GM19468 (cell line): ENCODE data around the gene TSHB.
"Not testable (repeated sequence)": the region's sequence is repeated elsewhere in the genome, so short reads cannot be mapped to it uniquely, and the experiment has no call there.

Source experiments
- ATAC-seq: cut with Tn5 transposase; IDR thresholded peaks from one replicate; pipeline ENCODE4 v1.9.1; 2021; ENCODE audit warnings: mild to moderate bottlenecking, moderate library complexity, moderate number of reproducible peaks; ENCODE audit not compliant: unreplicated experiment; ENCODE audit errors: extremely low read depth

Gene TSHB

DNA sequence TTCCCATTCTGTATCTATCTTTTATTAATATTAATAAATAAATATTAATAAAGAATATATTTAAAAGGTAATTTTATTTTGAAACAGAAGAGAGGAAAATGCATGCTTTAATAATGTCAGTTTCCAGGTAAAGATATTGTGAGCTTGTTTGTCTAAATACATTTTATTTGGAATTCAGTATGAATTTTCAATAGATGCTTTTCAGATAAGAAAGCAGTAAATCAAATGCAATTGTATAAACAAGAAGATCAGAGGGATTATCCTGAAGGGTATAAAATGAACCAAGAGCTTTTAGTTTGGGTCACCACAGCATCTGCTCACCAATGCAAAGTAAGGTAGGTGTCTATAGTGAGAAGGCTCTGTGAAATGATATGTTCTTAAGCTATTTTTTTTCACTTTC, at the start of gene TSHB:
Gene TSHB (plus strand): TSS at position 301 of the 400 bp plus-strand sequence. CDS start 3,537 bp downstream, outside the sequence.
- no peak for ATAC-seq

DNA sequence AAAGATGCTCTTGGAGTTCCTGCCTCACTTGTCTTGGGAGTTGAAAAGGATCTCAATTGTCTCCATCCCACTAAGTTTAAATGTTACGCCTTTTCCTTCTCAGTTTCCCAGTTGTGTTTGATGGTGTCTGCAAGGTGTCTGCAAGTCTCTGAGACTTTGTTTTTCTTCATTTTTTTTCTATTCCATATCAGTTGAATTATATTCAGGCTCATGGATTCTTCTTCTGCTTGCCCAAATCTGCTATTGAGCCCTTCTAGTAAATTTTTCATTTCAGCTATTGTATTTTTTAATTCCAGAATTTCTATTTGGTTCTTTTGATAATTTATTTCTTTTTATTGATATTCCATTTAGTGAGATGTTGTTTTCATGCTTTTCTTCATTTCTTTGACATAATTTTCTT, 47.4 kb upstream of the TSHB start:
- ATAC-seq = no peak

DNA sequence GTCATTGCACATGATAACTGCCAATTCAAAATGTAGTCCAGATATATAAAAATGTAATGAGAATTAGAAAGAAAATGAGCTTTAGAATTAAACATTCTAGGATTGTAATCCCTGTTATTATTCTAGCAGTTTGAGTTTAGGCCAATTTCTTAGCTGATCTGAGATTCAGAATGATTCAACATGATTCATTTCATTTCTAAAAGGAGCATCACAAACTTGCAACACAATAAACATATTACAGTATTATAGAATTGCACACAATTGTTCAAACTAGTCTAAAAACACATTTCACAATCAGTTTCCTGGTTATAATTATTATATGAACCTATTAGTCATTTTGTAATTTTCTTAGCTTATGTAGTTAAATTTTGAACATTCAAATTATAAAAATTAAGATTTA, 43.3 kb upstream of the TSHB start:
- no peak for ATAC-seq

DNA sequence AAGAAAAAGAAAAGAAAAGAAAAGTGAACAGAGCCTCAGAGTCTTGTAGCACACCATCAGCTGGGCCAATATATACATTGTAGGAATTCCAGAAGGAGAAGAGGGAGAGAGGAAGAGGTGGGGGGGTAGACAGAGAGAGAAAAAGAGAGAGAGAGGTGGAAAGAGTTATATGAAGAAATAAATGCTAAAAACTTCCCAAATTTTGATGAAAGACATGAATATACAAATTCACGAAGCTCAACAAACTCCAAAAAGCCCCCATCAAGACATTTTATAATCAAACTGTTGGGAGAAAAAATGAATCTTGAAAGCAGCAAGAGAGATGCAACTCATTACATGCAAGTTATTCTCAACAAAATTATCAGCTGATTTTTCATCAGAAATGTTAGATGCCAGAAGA, 41.5 kb upstream of the TSHB start:
- ATAC-seq = no peak

DNA sequence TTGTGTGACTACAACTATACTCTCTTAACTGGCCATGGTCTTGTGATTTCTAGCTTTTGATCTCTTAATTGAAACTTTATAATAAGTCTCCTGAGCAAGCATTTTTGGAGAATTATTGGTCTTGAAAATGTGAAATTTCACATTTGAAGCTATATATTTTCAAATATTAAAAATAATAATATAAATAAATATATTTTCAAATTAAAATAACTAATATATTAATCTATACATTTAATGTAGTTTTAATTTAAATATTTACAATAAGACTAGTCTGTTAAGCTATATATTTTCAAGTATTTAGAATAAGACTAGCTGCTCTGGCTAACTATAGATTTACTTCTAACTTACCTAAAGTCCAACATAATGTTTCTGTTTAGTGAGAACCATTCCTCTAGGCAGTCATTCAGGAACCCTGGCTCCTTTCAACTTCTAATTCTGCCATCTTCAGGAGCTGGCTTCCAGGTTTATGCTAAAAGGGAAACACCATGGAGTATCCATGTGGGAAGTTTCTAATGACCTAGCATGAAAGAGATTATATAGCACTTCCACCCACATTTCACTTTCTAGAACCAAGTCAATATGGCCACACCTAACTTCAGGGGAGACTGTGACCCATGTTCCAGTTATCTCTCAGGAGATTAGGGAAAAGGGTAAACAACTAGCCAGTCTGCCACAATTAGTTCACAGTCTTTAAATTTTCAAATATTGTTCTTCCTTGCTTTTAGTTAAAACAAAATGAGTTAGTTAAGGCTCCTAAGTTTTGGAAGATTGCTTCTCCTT, 31.9 kb upstream of the TSHB start:
- no peak for ATAC-seq

DNA sequence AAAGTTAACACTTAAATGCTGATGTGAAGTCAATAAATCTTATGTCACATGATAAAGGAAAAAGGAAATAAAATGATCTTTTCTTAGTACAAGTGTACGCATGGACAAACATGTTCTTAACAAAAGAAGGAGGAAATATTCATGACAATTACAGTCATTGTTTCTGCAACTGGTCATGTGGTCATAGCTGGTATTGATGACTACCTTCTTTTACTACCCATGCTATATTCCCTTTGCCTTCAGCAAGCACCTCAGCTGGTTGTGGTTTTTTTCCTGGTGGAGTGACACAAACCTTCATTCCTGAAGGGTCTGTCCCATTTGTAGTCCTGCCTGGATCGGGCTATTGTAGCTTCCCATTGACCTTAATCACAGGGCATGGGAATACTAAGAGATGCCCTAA, 23.4 kb upstream of the TSHB start:
- no peak for ATAC-seq

DNA sequence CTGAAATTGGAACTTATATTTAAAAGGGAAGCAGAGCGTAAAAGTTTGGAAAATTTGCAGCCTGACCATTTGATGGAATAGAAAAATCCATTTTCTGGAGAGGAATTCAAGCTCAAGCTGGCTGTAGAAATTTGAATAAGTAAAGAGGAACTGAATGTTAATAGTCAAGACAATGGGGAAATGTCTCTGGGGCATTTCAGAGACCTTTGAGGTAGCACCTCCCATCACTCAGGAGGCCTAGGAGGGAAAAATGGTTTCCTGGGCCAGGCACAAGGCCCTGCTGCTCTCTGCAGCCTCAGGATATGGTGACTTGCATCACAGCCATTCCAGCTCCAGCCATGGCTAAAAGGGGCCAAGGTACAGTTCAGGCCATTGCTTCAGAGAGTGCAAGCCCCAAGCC, 17.6 kb upstream of the TSHB start:
- no peak for ATAC-seq

DNA sequence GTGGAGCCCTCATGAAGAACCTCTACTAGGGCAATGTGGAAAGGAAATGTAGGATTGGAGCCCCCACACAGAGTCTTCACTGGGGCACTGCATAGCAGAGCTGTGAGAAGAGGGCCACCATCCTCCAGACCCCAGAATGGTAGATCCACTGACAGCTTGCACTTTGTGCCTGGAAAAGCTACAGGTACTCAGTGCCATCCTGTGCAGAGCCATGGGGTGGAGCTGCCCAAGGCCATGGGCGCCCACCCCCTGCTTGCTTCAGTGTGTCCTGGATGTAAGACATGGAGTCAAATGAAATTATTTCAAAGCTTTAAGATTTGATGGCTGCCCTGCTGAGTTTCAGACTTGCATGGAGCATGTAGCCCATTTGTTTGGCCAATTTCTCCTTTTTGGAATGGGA, 17.2 kb upstream of the TSHB start:
- no peak for ATAC-seq

DNA sequence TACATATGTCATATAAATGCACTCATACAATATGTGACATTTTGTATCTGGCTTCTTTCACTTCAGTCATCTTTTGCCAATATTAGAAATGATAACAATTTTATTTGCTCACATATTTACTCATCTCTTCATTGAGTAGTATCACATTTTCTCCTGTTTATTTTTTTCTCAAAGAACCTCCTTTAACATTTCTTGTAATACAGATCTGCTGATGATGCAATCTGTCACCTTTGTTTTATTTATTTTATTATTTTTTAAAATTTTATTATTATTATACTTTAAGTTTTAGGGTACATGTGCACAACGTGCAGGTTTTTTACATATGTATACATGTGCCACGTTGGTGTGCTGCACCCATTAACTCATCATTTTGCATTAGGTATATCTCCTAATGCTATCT, 15.8 kb upstream of the TSHB start:
- no peak for ATAC-seq

DNA sequence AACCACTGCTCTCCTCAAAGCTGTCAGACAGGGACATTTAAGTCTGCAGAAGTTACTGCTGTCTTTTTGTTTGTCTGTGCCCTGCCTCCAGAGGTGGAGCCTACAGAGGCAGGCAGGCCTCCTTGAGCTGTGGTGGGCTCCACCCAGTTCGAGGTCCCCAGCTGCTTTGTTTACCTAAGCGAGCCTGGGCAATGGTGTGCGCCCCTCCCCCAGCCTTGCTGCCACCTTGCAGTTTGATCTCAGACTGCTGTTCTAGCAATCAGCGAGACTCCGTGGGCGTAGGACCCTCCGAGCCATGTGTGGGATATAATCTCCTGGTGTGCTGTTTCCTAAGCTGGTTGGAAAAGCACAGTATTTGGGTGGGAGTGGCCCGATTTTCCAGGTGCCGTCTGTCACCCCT, 10.1 kb upstream of the TSHB start:
- not testable (repeated sequence) for ATAC-seq

DNA sequence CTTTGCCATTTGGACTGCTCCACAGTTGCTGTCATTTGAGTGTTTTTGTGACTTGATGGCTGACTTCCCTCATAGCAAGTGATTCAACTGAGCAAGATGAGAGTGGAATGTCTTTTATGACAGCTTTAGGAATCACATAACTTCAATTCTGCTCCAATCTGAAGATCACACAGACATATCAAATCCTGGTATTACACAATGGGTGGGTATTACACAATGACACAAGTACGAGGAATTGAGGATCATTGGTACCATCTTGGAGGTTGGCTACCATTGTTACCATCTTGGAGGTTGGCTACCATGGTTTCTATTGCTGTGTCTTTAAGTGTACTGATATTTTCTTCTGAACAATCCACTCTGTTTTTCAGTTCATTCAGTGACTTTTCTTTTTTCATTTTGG, 8.5 kb upstream of the TSHB start:
- ATAC-seq = no peak

DNA sequence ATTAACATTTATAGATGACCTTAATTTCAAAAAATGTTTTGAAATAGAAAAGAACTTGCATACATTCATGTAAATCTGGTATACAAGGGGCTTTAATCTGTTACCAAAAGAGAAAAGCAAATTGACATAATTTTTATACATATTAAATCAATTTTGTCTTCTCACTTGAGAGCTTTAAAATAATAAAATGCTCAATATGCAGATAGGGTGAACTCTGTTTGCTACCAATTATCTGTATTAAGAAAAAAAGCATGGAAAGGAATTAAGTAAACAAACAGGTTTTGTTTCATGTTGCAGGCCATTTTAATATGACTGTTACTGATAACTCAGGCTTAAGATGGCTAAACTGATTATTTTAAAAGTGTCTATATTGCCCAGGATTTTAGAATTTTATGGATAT, 6.0 kb upstream of the TSHB start:
- no peak for ATAC-seq

DNA sequence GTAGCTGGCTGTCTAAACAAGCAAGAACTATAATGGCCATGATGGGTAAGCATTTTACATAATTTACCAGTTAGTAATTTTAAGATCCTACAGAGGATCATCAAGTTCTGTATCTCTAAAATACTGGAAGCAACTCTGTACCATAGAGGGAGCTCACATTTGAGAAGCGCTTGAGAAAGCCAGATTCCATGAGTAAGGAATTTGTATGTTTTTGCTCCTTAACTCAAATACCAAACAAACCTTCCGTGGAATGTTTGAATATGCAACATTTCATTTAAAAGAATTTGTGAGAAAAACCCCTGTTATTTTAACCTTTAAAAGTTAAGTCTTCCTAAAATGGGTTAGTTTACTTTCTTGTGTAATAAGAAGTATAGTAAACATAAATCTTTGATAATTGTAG, 2.0 kb downstream of the TSHB start:
- ATAC-seq = no peak

DNA sequence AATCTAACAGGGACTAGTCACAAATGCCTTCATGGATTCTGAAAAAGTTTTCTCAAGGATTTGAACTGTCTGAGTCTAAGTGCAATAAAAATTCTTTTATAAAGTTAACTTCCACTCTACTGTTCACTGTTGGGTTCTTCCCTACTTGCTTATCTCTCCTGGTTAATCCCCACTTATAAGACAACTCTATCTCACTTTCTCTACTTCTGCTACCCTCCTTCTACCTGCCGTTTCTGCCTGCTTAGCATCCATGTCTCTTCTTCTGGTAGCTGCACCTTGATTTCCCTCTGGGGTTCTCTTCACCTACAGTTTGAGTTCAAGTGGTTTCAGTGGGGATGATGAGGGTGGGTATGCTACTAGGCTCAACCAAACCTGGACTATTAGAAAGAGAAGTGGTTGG, 6.0 kb downstream of the TSHB start:
- ATAC-seq = no peak

DNA sequence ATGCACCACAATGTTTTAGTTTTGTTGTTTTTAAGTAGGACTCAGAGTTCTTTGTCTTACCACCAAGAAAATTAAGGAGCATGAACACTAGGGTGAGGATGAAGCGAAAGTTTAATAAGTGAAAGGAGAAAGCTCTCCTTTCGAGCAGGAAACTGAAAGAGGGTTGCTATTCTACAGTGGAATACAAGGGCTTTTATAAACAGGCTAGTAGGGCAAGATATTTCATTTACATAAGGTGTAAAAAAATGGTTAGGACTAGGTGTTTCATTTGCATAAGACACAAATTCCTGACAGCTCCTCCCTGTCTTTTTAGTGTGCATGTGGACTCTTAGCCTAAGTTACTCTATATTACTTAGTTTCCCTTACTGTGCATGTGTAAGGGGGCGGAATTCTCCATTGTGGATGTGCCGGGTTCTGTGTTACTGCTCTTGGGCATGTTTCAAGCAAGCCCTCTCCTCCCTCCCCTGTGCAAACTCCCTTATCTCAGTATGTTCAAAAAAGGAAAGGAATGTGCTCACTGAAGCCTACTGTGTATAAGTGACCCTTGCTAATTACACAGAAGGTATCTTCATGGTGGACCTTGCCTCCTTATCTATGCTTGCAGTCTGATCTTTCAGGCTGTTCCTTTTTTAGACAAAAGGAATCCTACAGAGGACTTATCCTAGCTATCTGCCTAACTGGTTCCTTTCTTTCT, 7.3 kb downstream of the TSHB start:
- ATAC-seq = no peak

DNA sequence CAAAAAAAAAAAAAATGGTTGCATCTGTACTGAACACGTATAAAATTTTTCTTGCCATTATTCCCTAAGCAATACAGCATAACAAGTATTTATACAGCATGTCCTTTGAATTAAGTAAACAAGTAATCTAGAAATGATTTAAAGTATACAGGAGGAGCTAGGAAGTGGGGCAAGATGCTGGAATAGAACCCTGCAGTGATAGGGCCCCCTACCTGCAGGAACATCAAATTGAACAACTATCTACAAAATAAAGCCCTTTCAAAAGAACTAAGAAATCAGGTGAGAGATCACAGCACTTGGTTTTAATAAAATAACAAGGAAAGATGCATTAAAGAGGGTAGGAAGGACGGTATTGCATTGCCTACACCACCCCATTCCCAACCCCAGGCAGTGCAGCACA, 10.9 kb downstream of the TSHB start:
- no peak for ATAC-seq

DNA sequence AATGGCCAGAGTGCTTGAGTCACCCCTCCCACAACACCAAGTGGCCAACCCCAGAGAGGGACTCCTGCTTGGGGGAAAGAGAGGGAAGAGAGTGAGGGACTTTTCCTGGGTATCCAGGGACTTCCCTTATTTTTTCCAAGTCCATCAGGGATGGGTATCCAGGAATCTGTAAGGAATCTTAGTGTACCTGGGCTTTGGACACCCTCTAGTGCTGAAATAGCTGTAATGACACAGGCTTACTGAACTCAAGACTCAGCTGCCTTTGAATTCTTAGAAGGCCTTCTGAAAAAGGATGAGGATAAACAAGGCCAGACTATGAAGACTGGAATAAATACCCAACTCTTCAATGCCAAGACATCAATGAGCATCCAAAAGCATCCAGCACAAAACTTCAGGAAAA, 12.0 kb downstream of the TSHB start:
- ATAC-seq = no peak

DNA sequence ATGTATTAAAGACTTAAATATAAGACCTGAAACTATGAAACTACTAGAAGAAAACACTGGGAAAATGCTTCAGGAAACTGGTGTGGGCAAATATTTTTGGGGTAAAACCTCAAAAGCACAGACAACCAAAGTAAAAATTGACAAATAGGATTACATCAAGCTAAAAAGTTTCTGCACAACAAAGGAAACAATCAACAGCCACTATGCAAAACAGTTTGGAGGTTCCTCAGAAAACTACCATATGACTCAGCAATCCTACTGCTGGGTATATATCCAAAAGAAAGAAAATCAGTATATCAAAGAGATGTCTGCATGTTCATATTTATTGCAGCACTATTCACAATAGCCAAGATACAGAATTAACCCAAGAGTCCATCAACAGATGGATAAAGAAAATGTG, 17.1 kb downstream of the TSHB start:
- ATAC-seq = no peak

DNA sequence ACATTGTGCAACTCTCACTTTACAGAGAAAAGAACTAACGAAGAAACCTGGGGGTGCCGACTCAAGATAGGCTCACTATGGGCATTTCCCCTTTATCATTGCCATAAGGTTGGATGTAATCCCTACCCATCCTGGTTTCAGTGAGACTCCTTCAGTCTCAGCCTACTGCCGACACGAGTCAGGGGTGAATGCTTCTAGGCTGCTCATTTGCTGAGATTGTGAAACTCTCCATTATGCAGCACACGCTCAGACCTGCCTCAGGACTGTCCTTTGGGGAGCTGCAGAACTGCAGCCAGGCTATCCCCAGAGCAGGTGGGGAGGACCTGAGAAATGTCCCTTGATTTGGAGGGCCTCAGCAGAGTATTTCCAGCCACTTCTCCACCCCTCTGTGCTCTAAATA, 22.2 kb downstream of the TSHB start:
- no peak for ATAC-seq

DNA sequence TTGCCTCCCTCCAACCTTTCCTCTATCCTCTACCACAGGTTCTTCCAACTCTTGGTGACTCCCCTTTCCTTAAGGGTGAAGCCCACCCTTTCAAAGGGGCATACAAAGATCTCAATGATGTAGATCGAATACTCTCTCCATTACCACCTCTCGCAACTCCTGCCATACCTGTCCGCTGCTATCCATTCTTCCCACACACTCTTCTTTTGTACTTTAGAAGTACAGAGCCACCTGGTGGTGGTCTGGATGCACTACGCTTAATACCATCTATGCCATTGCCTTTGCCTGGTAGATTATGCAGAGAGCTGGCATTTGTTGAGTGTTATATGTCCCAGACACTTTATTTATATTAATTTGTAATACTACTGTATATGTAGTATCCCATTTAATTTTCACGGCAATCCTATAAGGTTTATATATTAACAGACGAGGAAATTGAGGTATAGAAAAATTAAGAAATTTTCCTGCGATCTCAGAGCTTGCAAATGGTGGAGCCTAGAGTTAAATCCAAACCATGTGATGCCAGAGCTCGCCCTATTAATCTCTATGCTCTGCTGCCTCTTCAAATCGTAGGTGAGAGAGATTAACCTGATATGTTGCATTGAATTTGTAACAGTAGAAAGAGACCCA, 22.9 kb downstream of the TSHB start:
- no peak for ATAC-seq

DNA sequence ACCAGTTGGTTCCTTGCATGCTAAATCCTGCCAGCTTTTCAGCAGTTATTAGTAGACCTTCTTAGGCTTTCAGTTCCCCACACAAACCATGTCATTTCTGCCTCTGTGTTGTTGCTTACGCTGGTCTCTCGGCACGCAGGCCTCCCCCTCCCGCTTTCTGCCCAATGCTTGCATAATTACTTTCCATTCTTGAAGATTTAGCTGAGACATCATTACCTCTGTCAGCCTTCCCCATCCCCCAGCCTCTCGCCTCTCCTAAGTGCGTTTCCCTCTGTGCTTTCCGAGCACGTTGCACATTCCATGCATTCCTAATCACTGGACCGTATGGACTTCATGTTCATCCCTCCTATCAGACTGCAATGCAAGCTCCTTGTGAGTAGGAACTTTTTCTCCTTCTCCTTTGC, 26.8 kb downstream of the TSHB start:
- ATAC-seq = no peak
